NCI-H1092 (cell line): ENCODE measurements around the gene DNAH7.
"Not testable (repeated sequence)": the region's sequence is repeated elsewhere in the genome, so short reads cannot be mapped to it uniquely, and the experiment has no call there.

Experiments
- DNase-seq: peaks from one replicate; lab custom pipeline; 2025; lab: John Stamatoyannopoulos, UW

DNAH7 gene

DNA sequence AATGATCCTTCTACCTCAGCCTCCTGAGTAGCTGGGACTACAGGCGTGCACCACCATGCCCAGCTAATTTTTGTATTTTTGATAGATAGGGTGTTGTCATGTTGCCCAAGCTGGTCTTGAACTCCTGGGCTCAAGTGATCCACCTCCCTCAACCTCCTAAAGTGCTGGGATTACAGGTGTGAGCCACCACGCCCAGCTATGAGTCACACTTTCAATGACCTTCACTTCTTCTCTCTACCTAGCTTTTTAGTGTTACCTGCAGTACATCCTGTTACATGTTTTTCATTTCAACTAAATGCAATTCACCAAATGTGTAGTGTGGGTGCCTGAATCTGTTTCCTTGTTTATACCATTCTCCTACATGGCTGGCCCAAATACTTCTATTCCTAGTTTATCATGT, 347.6 kb downstream of the DNAH7 start:
- no peak for DNase-seq

- no peak for DNase-seq
These were observed 352.2 kb downstream of the DNAH7 start for GRCh38 chr2:195716466-195716865.

- DNase-seq, result no peak
These were observed 357.2 kb downstream of the DNAH7 start for GRCh38 chr2:195711478-195711877.

DNA sequence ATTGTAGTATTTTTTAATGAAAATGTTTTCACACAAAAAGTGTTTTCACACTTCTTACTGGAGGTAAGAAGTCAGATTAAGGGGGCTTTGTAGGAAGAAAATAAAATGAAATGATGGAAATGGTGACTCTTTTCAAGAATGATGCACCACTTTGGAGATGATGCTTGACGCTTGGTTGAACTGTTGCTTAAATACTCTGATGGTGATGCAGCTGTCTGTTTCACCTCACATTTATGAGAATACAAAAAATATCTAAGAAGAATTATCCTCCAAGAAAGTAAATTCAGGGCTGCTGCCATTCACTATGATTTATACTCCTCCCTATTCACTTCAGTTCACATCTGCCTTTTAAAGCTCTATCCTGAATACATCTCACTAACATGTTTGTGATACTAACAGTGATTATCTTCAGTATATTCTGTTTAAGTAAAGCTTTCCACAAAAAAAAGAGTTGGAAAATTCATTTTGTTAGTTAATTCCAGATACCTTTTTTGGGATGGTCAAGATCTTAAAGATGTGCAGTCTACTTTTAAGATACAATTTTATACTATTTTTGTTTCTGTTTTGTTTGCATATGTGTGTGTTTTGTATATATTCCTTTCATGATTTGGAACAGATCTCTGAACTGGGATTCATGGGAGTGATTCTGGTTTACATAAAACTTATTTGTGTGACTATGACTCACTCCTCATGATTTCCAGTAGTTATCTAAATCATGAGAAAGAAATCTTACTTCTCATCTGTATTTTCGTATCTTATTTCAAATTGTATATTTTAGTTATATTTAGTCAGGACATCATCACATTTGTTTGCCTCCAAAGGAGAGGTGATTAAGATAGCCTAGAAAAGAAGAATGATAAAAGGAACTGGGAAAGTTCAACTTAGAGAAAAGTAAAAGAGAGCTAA, 358.5 kb downstream of the DNAH7 start:
- DNase-seq, result no peak

GRCh38 chr2:195706161-195706900, 362.3 kb downstream of the DNAH7 start:
- DNase-seq, result no peak

- DNase-seq, result no peak
These were observed 368.2 kb downstream of the DNAH7 start for GRCh38 chr2:195700480-195700879.

GRCh38 chr2:195697681-195698220, 370.9 kb downstream of the DNAH7 start:
- DNase-seq, result no peak

GRCh38 chr2:195696012-195696411, 372.6 kb downstream of the DNAH7 start:
- DNase-seq, result no peak

DNA sequence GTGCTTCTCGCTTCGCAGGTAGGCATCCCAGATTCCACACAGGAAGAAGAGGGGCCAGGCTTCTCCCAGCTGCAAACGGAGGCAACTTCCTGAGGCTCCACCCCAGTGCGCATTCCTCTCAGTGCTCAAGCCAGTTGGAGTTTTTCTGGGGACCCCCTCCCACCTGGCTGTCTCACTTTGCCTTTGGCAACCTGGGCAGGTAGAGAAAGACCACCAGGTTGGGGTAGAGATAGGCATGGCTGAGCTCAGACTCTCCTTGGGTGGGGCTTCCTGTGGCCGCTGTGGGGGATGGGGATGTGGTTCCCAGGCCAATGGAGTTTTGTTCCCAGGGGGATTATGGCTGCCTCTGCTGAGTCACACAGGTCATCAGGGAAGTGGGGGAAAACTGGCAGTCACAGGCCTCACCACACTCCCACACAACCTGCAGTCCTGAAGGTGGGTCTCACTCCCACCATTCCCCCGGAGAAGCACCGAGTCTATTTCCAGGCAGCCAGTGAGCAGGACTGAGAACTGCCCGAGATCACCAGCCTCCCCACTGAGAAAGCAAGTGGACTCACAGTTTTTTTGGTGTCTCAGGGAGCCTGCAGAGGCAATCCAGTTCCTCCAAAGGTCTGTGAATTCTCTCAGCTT, 373.5 kb downstream of the DNAH7 start:
- no peak for DNase-seq

DNA sequence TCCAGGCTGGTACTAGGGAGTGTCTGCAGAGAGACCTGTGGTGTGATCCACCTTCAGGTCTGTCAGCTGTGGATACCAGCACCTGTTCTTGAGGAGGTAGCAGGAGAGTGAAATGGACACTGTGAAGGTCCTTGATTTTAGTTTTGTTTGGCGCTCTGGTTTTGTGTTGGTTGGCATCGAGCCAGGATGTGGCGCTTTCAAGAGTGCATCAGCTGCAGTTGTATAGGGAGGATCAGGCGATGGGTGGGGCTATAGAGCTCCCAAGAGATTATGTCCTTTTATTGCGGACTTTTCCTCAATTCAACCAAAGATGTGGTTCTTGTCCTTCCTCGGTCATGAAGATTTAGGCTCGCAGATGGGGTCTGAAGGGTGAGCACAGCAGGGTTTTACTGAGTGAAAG, 374.1 kb downstream of the DNAH7 start:
- DNase-seq, result no peak

GRCh38 chr2:195692531-195692930, 376.1 kb downstream of the DNAH7 start:
- DNase-seq, result not testable (repeated sequence)
